22Rv1 (cell line): ENCODE results near the gene RAD51B.

ENCODE experiments used
- H3K27ac ChIP-seq: fragments of 450-650 bp; 2 replicates; pipeline ENCODE4 v1.5.1; 2017
- CTCF ChIP-seq: fragments of 450-650 bp; IDR thresholded peaks from 2 replicates; pipeline ENCODE4 v1.5.1; 2017; ENCODE audit warnings: mild to moderate bottlenecking
- ZFX ChIP-seq: fragments of 450-650 bp; IDR thresholded peaks from 2 replicates; pipeline ENCODE4 v1.6.1; 2017; ENCODE audit warnings: antibody characterized with exemption, borderline replicate concordance

RAD51B gene

GRCh38 chr14:68015356-68016254 is 196.0 kb downstream of the RAD51B start:
- no peak for TF ChIP-seq ZFX
- TF ChIP-seq CTCF = no peak
- no peak overlapping the region for H3K27ac ChIP-seq

GRCh38 chr14:68016255-68016914 is 196.8 kb downstream of the RAD51B start:
- H3K27ac ChIP-seq = no peak overlapping the region

GRCh38 chr14:68018598-68018997 is 199.0 kb downstream of the RAD51B start:
- TF ChIP-seq ZFX (no peak), CTCF (no peak)

More at GRCh38 chr14:68016255-68016914, 196.8 kb downstream of the RAD51B start:
- no peak for TF ChIP-seq ZFX
- TF ChIP-seq CTCF = no peak

GRCh38 chr14:68020493-68020892 is 200.9 kb downstream of the RAD51B start:
- TF ChIP-seq ZFX (no peak), CTCF (no peak)

More at GRCh38 chr14:68018598-68018997, 199.0 kb downstream of the RAD51B start:
- H3K27ac ChIP-seq = no peak overlapping the region

GRCh38 chr14:68020999-68021663 is 201.6 kb downstream of the RAD51B start:
- no peak for TF ChIP-seq CTCF
- no peak for TF ChIP-seq ZFX
- no peak overlapping the region for H3K27ac ChIP-seq

More at GRCh38 chr14:68020493-68020892, 200.9 kb downstream of the RAD51B start:
- no peak overlapping the region for H3K27ac ChIP-seq

- no peak overlapping the region for H3K27ac ChIP-seq
- TF ChIP-seq ZFX (no peak), CTCF (no peak)
Measured at GRCh38 chr14:68027276-68027675, 207.7 kb downstream of the RAD51B start.
